ENCODE measurements around the gene KCNIP1. TPM values are rescaled to one million over a fixed set of nuclear protein-coding genes. Genes with fewer than 3 reads are reported as not detected.

Gene KCNIP1
- total RNA-seq, 4 donors from 2014 or later = 0.97 to 1.7 TPM; not detected in 2

DNA sequence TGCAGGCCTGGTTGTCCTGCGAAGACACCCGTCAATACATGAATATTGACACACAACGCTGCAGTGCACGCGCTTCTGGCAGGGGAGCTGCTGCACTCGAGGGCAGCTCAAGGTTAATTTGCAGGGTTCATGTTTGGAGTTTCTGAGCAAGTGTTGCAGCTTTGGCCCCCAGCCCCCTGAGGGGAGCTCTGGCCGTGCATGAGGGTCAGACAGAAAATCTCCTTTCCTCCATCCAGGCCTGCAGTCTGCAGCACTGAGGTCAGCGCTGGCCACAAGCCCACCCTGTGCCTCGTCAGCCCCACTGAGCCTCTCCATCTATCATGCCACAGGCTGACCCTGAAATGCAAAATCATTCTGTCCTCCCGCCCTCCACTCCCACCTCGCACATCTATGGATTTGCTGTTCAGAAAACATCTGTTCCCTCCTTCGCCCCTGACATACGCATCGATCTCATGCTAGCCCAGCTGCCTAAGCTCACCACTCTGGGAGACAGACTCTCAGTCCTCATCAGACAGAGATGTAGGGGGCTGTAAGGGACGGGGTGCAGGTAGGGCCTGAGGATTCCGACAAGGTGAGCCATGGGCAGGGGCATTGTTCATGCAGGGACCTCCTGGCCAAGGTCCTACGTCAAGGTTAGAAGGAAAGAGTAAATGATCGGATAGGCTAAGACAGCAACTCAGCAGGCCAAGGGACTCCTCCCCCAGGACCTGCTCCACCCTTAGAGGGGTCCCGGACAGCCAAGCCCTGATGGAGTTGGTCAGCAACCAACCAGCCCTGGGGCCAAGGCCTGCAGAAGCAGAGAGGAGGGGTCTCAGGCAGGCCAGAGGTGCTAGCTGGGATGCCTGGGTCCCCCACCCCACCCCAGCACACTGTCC is 125.1 kb downstream of the KCNIP1 start:
- H3K36me3 ChIP-seq = no peaks in the 10 kb centered on the region
- H3K4me1 ChIP-seq = peaks cover 10 to 28% (median 26%) of the 10 kb centered on the region in 4 donors
- WGBS = 85% methylated on average over 19 of the region's 19 CpGs
- TF ChIP-seq POLR2AphosphoS5 (IDR thresholded peaks at IDR 0.05) (no peak), POLR2A (IDR thresholded peaks at IDR 0.05; ENCODE audit: low read depth) (no peak), EP300 (IDR thresholded peaks at IDR 0.05) (no peak)
- TF ChIP-seq, protein P1, sequence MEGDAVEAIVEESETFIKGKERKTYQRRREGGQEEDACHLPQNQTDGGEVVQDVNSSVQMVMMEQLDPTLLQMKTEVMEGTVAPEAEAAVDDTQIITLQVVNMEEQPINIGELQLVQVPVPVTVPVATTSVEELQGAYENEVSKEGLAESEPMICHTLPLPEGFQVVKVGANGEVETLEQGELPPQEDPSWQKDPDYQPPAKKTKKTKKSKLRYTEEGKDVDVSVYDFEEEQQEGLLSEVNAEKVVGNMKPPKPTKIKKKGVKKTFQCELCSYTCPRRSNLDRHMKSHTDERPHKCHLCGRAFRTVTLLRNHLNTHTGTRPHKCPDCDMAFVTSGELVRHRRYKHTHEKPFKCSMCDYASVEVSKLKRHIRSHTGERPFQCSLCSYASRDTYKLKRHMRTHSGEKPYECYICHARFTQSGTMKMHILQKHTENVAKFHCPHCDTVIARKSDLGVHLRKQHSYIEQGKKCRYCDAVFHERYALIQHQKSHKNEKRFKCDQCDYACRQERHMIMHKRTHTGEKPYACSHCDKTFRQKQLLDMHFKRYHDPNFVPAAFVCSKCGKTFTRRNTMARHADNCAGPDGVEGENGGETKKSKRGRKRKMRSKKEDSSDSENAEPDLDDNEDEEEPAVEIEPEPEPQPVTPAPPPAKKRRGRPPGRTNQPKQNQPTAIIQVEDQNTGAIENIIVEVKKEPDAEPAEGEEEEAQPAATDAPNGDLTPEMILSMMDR (IDR thresholded peaks at IDR 0.05) = no peak
- H3K27me3 ChIP-seq = peaks cover 0 to 1% (median 0%) of the 10 kb centered on the region in 4 donors
- H3K4me3 ChIP-seq = no peak overlapping the region
- no peak overlapping the region for H3K27ac ChIP-seq (replicated peaks in 1 of 4)
- no peak for DNase-seq (ENCODE audit: extremely low spot score)
- no peaks in the 10 kb centered on the region for H3K9me3 ChIP-seq
- intact Hi-C loops (cut with DNase I) = no loop called here

DNA sequence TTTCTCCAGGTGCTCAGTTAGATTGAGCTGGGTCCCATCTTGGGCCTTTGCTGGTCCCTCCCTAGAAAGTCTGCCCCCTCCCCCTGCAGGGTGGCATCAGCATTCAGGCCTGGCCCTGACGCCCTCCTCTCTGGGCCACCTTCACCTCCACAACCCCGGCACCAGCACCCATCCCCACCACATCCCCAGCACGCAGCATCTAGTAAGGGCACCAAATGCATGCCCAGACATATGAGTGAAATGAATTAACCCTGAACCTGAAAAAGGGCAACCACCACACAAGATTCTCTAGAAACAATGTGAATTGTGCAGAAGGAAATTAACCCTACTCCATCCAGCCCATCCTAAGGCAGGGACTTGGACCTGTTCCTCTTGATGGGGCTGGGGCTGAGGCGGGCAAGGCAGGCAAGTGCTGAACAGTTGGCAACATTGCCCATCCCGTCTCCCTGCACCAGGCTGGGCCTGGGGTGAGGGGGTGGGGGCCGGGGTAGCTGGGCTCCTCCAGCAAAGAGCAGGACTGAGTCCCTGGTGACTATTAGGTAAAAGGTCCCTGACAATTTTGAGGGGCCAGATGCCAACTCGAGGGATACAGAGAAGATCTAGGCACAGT is 125.9 kb downstream of the KCNIP1 start:
- no peak for DNase-seq (ENCODE audit: extremely low spot score)
- intact Hi-C loops (cut with DNase I) = loop anchor here (5.0 to 10.0 kb wide), 2 partner anchors 165 to 402 kb away; no protein-coding TSS in a partner anchor

DNA sequence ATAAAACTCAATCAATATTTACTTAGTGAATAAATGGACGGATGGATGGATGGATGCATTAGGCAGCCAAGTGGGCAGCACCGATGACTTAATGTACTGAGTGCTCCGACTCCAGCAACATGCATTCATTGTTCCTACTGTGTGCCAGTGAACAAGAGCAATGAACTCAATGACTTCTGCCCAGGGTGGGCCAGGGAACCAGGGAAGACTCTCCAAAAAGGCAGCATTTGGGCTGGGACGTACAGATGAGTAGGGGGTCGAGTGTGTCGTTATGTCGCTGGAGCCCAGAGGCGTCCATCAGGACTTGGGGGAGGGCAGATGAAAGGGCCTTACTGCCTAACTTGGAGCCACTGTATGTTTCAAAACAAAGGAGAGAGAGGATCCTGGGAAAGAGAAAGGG is 126.4 kb downstream of the KCNIP1 start:
- no peak for DNase-seq (ENCODE audit: extremely low spot score)

More for the DNA sequence above, 125.9 kb downstream of the KCNIP1 start:
- Histone ChIP-seq H3K27ac (replicated peaks in 1 of 4) (no peak overlapping the region), H3K9me3 (no peaks in the 10 kb centered on the region), H3K4me1 (peaks cover 16 to 28% (median 26%) of the 10 kb centered on the region in 4 donors), H3K36me3 (no peaks in the 10 kb centered on the region), H3K4me3 (no peak overlapping the region), H3K27me3 (no peaks in the 10 kb centered on the region)
- 85% methylated on average over 4 of the region's 7 CpGs for WGBS
- no peak for TF ChIP-seq POLR2A (IDR thresholded peaks at IDR 0.05; ENCODE audit: low read depth)
- TF ChIP-seq POLR2AphosphoS5 (IDR thresholded peaks at IDR 0.05) = no peak
- TF ChIP-seq EP300 (IDR thresholded peaks at IDR 0.05) = no peak
- TF ChIP-seq, protein P1 (IDR thresholded peaks at IDR 0.05) = no peak

DNA sequence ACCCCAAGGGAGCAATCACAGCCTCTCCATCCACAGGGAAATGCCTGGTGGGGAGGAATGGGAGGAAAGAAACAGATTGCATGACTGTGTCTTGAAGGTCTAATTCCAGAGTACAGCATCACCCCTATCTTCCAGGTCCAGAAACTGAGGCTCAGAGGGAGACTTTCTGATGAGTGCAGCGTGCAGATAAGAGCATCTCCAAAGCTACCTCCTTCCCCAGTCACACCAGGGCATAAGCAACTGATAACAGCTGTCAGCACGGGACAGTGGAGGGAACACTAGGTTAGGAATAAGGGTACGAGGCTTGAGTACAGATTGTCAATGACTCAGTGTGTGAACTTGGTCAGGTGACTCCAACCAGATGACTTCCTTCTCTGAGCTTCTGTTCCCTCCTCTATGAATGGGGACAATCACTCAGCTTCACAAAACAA is 126.9 kb downstream of the KCNIP1 start:
- intact Hi-C loops (cut with DNase I) = loop anchor here (5.0 to 10.0 kb wide), 2 partner anchors 164 to 403 kb away; no protein-coding TSS in a partner anchor
- no peak for DNase-seq (ENCODE audit: extremely low spot score)
- no peaks in the 10 kb centered on the region for H3K27me3 ChIP-seq
- no peak for TF ChIP-seq POLR2A (IDR thresholded peaks at IDR 0.05; ENCODE audit: low read depth)
- no peak for TF ChIP-seq EP300 (IDR thresholded peaks at IDR 0.05)
- TF ChIP-seq POLR2AphosphoS5 (IDR thresholded peaks at IDR 0.05) = no peak
- TF ChIP-seq, protein P1 (IDR thresholded peaks at IDR 0.05) = no peak
- H3K9me3 ChIP-seq = no peaks in the 10 kb centered on the region
- no peaks in the 10 kb centered on the region for H3K36me3 ChIP-seq
- 66% methylated on average over 3 of the region's 3 CpGs for WGBS
- peaks cover 16 to 28% (median 26%) of the 10 kb centered on the region in 4 donors for H3K4me1 ChIP-seq
- H3K4me3 ChIP-seq = no peak overlapping the region
- H3K27ac ChIP-seq (replicated peaks in 1 of 4) = no peak overlapping the region

More for the DNA sequence above, 126.4 kb downstream of the KCNIP1 start:
- TF ChIP-seq POLR2A (IDR thresholded peaks at IDR 0.05; ENCODE audit: low read depth) = no peak
- no peak for TF ChIP-seq POLR2AphosphoS5 (IDR thresholded peaks at IDR 0.05)
- TF ChIP-seq, protein P1 (IDR thresholded peaks at IDR 0.05) = no peak
- no peak for TF ChIP-seq EP300 (IDR thresholded peaks at IDR 0.05)
- H3K9me3 ChIP-seq = no peaks in the 10 kb centered on the region
- H3K4me3 ChIP-seq = no peak overlapping the region
- no peaks in the 10 kb centered on the region for H3K27me3 ChIP-seq
- H3K27ac ChIP-seq (replicated peaks in 1 of 4) = no peak overlapping the region
- WGBS = 94% methylated on average over 8 of the region's 8 CpGs
- peaks cover 16 to 28% (median 26%) of the 10 kb centered on the region in 4 donors for H3K4me1 ChIP-seq
- H3K36me3 ChIP-seq = no peaks in the 10 kb centered on the region
- intact Hi-C loops (cut with DNase I) = loop anchor here (5.0 to 10.0 kb wide), 2 partner anchors 165 to 403 kb away; no protein-coding TSS in a partner anchor

All from esophagus muscularis mucosa (tissue), 4 donors.